ENCODE data around the gene TLE3.

Gene TLE3

DNA sequence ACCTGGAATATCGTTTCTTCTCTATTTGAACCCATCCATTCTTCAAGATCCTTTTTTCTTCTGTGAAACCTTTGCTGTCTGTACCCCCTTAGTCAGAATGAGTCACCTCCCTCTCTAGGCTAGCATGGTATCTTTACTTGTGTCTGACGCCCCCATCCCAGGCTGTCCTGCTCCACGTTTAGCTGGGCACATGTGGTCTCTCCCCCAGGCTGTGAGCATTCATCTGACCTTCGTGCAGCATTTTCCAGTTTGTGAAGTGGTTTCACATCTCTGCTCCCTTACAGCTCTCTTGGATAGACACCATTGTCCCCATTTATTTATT lies 14.3 kb upstream of the TLE3 start:
- TF ChIP-seq, protein P1, sequence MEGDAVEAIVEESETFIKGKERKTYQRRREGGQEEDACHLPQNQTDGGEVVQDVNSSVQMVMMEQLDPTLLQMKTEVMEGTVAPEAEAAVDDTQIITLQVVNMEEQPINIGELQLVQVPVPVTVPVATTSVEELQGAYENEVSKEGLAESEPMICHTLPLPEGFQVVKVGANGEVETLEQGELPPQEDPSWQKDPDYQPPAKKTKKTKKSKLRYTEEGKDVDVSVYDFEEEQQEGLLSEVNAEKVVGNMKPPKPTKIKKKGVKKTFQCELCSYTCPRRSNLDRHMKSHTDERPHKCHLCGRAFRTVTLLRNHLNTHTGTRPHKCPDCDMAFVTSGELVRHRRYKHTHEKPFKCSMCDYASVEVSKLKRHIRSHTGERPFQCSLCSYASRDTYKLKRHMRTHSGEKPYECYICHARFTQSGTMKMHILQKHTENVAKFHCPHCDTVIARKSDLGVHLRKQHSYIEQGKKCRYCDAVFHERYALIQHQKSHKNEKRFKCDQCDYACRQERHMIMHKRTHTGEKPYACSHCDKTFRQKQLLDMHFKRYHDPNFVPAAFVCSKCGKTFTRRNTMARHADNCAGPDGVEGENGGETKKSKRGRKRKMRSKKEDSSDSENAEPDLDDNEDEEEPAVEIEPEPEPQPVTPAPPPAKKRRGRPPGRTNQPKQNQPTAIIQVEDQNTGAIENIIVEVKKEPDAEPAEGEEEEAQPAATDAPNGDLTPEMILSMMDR (IDR thresholded peaks at IDR 0.05; ENCODE audit: low read depth, low read length): no peak
- H3K4me3 ChIP-seq (ENCODE audit: low read depth, low read length): no peak overlapping the region

GRCh38 chr15:70111203-70112073 lies 13.7 kb upstream of the TLE3 start:
- H3K4me3 ChIP-seq (ENCODE audit: low read depth, low read length): no peak overlapping the region
- TF ChIP-seq, protein P1 (IDR thresholded peaks at IDR 0.05; ENCODE audit: low read depth, low read length): no peak

GRCh38 chr15:70109978-70110377 lies 12.3 kb upstream of the TLE3 start:
- TF ChIP-seq, protein P1 (IDR thresholded peaks at IDR 0.05; ENCODE audit: low read depth, low read length): no peak
- no peak overlapping the region for H3K4me3 ChIP-seq (ENCODE audit: low read depth, low read length)

DNA sequence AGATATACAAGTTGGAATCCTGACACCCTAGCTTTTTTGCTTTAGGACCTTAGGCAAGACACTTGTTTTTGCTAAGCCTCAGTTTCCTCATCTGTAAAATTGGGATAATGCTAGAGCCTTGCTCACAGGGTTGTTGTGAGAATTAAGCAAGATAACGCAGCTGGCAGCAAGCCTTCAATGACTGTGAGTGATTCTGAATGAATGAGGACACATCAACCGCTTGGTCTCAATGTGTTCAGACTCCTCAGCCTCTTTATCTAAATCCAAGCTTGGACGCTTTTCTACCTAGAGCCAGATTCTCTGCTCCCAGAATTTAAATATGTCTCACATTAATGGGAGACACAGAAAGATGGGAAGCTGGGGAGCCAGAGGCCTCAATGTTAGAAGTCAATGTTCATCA lies 11.8 kb upstream of the TLE3 start:
- no peak overlapping the region for H3K4me3 ChIP-seq (ENCODE audit: low read depth, low read length)
- TF ChIP-seq, protein P1 (IDR thresholded peaks at IDR 0.05; ENCODE audit: low read depth, low read length): no peak

DNA sequence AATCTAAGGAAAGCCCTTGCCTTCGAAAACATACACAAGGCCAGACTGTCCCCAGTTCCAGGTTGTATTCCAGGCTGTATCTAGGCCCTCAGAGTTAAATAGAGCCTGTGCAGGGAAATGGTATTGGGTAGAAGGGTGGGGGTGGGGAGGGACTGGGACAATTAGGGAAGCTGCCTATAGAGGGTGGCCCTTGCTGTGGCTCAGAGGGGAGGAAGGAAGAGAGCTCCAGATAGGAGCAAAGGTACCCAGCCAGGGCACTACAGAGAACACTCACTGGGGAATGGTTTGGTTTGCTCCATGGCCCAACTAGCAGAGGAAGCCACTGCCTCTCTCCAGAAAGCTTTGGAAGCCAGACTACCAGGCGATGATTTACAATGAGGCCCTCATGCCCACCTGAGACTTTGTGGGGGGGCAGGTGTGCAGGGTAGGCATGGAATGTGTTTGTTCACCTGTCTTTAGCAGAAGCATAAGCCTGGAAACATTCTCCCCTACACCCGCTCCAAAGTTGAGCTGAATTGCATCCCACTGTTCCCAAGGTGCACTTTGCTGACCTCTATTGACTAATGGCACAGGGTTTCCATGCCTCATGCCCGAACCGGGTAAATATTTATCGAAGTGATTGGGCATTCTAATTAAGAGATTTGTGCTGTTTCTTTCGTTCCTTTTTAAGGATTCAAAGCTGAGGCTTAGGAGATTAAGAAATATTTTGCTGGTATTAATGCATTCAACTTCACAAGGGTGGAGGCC lies 6.3 kb upstream of the TLE3 start:
- H3K4me3 ChIP-seq (ENCODE audit: low read depth, low read length): no peak overlapping the region
- TF ChIP-seq, protein P1 (IDR thresholded peaks at IDR 0.05; ENCODE audit: low read depth, low read length): no peak

DNA sequence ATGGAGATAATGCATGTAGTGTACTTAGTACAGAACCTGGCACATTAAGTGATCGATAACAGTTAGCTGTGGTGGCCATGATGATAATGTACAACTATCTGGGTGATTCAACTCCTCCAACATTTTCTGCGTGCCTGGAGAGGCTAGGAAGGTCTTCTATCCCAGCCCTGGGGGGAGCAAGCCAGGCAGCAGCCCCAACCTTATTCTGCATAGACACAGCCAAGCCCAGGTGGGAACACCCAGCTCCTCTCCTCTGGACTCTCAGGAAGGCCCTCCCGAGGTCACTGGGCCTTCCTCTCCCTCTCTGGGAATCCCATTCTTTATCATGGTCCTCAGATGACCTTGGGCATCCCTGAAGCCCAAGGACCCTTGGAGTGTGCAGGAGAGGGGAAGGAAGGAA lies 5.1 kb upstream of the TLE3 start:
- TF ChIP-seq, protein P1 (IDR thresholded peaks at IDR 0.05; ENCODE audit: low read depth, low read length): no peak
- H3K4me3 ChIP-seq (ENCODE audit: low read depth, low read length): no peak overlapping the region
